Islet of Langerhans (tissue), 1 donor: ENCODE measurements around the gene CD163L1.
"Not testable (repeated sequence)": the region's sequence is repeated elsewhere in the genome, so short reads cannot be mapped to it uniquely, and the experiment has no call there.

Source experiments
- FAIRE-seq: peaks from one replicate; lab custom pipeline; 2011; peaks lifted over from hg19 to GRCh38; lab: Jason Lieb, UNC

The CD163L1 gene

GRCh38 chr12:7444076-7444475, at the start of gene CD163L1:
Gene CD163L1, minus strand, starts transcription at chr12:7444153. Its CDS starts 26 bp downstream, at chr12:7444127.
- no peak for FAIRE-seq

- FAIRE-seq, result no peak
Observed at GRCh38 chr12:7493006-7493405, 49.1 kb upstream of the CD163L1 start.

- FAIRE-seq, result no peak
Observed at GRCh38 chr12:7486512-7486911, 42.6 kb upstream of the CD163L1 start.

GRCh38 chr12:7485095-7485494, 41.1 kb upstream of the CD163L1 start:
- FAIRE-seq, result no peak

GRCh38 chr12:7483343-7483742, 39.4 kb upstream of the CD163L1 start:
- FAIRE-seq, result no peak

GRCh38 chr12:7479771-7480170, 35.8 kb upstream of the CD163L1 start:
- FAIRE-seq, result no peak

- FAIRE-seq, result no peak
Observed at GRCh38 chr12:7472060-7472459, 28.1 kb upstream of the CD163L1 start.

- FAIRE-seq, result peak; percentile 91
Observed at GRCh38 chr12:7460375-7461259, 16.7 kb upstream of the CD163L1 start.

GRCh38 chr12:7459973-7460372, 16.0 kb upstream of the CD163L1 start:
- FAIRE-seq, result no peak

- FAIRE-seq, result no peak
Observed at GRCh38 chr12:7451756-7452155, 7.8 kb upstream of the CD163L1 start.

GRCh38 chr12:7450667-7451066, 6.7 kb upstream of the CD163L1 start:
- no peak for FAIRE-seq

- FAIRE-seq, result no peak
Observed at GRCh38 chr12:7448099-7448498, 4.1 kb upstream of the CD163L1 start.

- FAIRE-seq, result no peak
Observed at GRCh38 chr12:7444537-7444936, 584 bp upstream of the CD163L1 start.

GRCh38 chr12:7441216-7441615, 2.7 kb downstream of the CD163L1 start:
- no peak for FAIRE-seq

- FAIRE-seq, result no peak
Observed at GRCh38 chr12:7439579-7440505, 4.1 kb downstream of the CD163L1 start.

GRCh38 chr12:7438291-7438995, 5.5 kb downstream of the CD163L1 start:
- FAIRE-seq, result not testable (repeated sequence)

GRCh38 chr12:7437494-7437893, 6.5 kb downstream of the CD163L1 start:
- FAIRE-seq, result not testable (repeated sequence)

- FAIRE-seq, result no peak
Observed at GRCh38 chr12:7434670-7435069, 9.3 kb downstream of the CD163L1 start.

- no peak for FAIRE-seq
Observed at GRCh38 chr12:7433276-7433822, 10.6 kb downstream of the CD163L1 start.

GRCh38 chr12:7431993-7432685, 11.8 kb downstream of the CD163L1 start:
- no peak for FAIRE-seq

GRCh38 chr12:7411343-7411742, 32.6 kb downstream of the CD163L1 start:
- FAIRE-seq, result no peak
